Measurements from ENCODE around the gene EMX1.

EMX1 gene

DNA sequence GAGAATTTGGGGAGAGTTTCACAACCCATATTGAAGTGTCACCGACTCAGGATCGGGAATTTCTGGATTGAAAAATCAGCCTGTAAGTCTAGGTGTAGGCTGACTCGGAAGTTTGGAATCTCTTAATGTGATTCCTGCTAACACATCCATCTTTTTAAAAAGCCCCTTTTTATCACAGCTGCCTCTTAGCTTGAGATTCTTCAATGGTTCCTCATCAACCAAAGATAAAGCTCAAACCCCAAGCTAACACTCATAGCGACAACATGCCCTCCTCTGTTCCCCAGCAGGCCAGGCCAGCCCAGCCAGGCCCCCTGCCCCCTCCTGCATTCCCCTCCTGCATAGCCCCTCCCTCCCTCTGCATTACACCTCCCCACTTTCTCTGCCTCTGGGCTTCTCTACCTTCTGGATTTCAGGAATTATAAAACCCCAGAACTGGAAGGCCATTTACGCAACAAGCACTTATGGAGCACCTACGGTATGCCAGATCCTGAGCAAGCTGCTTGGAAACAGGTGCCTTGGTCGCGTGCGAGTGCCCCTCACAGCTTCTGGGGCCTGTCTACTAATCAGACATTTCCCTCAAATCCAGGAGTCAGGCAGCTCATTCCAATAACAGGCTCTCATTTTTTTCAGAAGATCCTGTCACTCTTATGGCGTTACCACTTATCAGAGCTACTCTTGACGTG is 63.4 kb downstream of the EMX1 start:
- no peak overlapping the region for H3K9ac ChIP-seq (ENCODE audit: low read depth in 1 of 2, low read length in 2 of 2)
- H3K27ac ChIP-seq (ENCODE audit: low read depth in 2 of 2, low read length in 2 of 2): no peak overlapping the region
- H3K9me3 ChIP-seq (ENCODE audit: control insufficient read depth in 2 of 2, low read length in 2 of 2): no peaks in the 10 kb centered on the region
- no peak overlapping the region for H3K4me3 ChIP-seq (ENCODE audit: low read length in 2 of 2)
- H3K36me3 ChIP-seq (ENCODE audit: control insufficient read depth in 2 of 2, insufficient read depth in 2 of 2, low read length in 2 of 2): no peaks in the 10 kb centered on the region
- H3K27me3 ChIP-seq (ENCODE audit: control insufficient read depth in 2 of 2, insufficient read depth in 2 of 2, low read length in 2 of 2): no peaks in the 10 kb centered on the region
- H3K4me1 ChIP-seq (ENCODE audit: control insufficient read depth in 2 of 2, insufficient read depth in 2 of 2, low read length in 2 of 2): peaks cover 7 to 18% of the 10 kb centered on the region in 2 donors

DNA sequence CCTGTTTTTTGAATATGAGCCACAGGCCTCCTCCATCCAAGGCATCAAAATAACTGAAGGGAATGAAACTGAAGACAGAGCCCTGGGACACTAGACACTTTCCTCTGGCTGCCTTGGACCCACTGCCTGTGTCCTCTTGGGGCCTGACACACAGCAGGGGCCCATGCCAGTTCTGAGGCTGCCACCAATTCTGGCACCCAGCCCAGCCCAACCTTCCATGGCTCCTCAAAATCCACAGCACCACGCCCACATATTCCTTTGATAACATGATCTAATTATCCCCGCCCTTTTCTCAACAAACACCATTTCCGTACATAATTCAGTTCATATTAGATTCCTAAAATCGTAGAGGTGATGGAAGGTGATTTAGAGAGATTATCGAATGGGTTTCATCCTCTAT is 64.2 kb downstream of the EMX1 start:
- Histone ChIP-seq H3K4me1 (ENCODE audit: control insufficient read depth in 2 of 2, insufficient read depth in 2 of 2, low read length in 2 of 2) (peaks cover 7 to 18% of the 10 kb centered on the region in 2 donors), H3K27me3 (ENCODE audit: control insufficient read depth in 2 of 2, insufficient read depth in 2 of 2, low read length in 2 of 2) (no peaks in the 10 kb centered on the region), H3K36me3 (ENCODE audit: control insufficient read depth in 2 of 2, insufficient read depth in 2 of 2, low read length in 2 of 2) (no peaks in the 10 kb centered on the region), H3K4me3 (ENCODE audit: low read length in 2 of 2) (no peak overlapping the region), H3K9me3 (ENCODE audit: control insufficient read depth in 2 of 2, low read length in 2 of 2) (no peaks in the 10 kb centered on the region), H3K9ac (ENCODE audit: low read depth in 1 of 2, low read length in 2 of 2) (no peak overlapping the region), H3K27ac (ENCODE audit: low read depth in 2 of 2, low read length in 2 of 2) (no peak overlapping the region)

DNA sequence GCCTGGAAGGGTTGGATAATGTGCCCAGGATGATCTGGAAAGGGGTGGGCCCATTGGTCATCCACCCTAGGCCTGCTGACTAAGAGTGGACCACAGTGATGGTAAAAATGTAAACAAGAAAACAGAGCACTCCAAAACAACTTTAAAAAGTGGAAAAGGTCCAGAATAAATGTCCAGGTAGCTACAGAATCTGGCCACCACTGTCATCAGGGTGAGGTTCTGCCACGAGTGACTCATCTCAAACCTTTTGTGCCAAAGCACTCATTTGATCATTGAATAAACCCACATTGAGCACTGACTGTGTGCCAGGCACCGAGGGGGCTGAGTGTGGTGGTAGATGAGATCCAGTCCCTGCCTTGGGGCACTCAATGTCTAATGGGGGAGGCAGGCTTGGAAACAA is 64.9 kb downstream of the EMX1 start:
- Histone ChIP-seq H3K36me3 (ENCODE audit: control insufficient read depth in 2 of 2, insufficient read depth in 2 of 2, low read length in 2 of 2) (no peaks in the 10 kb centered on the region), H3K9ac (ENCODE audit: low read depth in 1 of 2, low read length in 2 of 2) (no peak overlapping the region), H3K27ac (ENCODE audit: low read depth in 2 of 2, low read length in 2 of 2) (no peak overlapping the region)

DNA sequence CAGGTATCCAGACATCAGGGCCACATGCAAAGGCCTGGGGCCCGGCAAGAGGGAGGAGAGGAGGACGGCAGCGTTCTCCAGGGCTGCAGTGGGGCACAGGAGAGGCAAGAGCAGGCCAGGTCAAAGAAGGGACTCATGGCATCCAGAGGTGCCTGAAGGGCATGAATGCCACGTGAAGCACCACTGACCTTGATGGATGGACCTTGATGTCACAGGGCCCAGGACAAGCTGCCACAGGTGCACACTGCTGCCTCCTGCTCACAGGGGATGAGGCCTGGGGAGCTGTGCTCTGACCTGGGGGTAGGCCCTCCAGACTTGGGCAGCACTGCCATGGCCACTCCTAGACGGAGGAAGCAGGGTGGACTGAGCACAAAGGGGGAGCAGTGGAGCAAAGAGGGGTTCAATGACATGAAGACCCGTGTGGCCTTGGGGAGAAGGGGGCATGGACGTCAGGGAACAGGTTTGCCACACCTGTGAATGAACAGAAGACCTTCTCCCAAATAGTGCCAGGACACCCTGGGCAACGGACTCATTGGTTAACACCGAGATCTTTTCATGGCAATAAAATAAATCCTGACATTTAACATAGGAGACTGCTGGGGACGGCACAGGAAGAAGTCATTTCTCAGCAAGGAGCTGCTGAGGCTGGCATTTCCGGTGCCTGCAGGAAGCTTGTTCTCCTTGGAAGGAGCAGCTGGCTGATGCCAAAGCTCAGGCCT is 65.6 kb downstream of the EMX1 start:
- no peak overlapping the region for H3K9ac ChIP-seq (ENCODE audit: low read depth in 1 of 2, low read length in 2 of 2)
- no peaks in the 10 kb centered on the region for H3K27me3 ChIP-seq (ENCODE audit: control insufficient read depth in 2 of 2, insufficient read depth in 2 of 2, low read length in 2 of 2)
- no peak overlapping the region for H3K4me3 ChIP-seq (ENCODE audit: low read length in 2 of 2)
- H3K27ac ChIP-seq (ENCODE audit: low read depth in 2 of 2, low read length in 2 of 2): no peak overlapping the region
- H3K36me3 ChIP-seq (ENCODE audit: control insufficient read depth in 2 of 2, insufficient read depth in 2 of 2, low read length in 2 of 2): no peaks in the 10 kb centered on the region
- H3K9me3 ChIP-seq (ENCODE audit: control insufficient read depth in 2 of 2, low read length in 2 of 2): no peaks in the 10 kb centered on the region
- H3K4me1 ChIP-seq (ENCODE audit: control insufficient read depth in 2 of 2, insufficient read depth in 2 of 2, low read length in 2 of 2): peaks cover 7 to 18% of the 10 kb centered on the region in 2 donors

More for the DNA sequence above, 64.9 kb downstream of the EMX1 start:
- H3K27me3 ChIP-seq (ENCODE audit: control insufficient read depth in 2 of 2, insufficient read depth in 2 of 2, low read length in 2 of 2): no peaks in the 10 kb centered on the region
- H3K4me1 ChIP-seq (ENCODE audit: control insufficient read depth in 2 of 2, insufficient read depth in 2 of 2, low read length in 2 of 2): peaks cover 7 to 18% of the 10 kb centered on the region in 2 donors
- no peaks in the 10 kb centered on the region for H3K9me3 ChIP-seq (ENCODE audit: control insufficient read depth in 2 of 2, low read length in 2 of 2)
- H3K4me3 ChIP-seq (ENCODE audit: low read length in 2 of 2): no peak overlapping the region

DNA sequence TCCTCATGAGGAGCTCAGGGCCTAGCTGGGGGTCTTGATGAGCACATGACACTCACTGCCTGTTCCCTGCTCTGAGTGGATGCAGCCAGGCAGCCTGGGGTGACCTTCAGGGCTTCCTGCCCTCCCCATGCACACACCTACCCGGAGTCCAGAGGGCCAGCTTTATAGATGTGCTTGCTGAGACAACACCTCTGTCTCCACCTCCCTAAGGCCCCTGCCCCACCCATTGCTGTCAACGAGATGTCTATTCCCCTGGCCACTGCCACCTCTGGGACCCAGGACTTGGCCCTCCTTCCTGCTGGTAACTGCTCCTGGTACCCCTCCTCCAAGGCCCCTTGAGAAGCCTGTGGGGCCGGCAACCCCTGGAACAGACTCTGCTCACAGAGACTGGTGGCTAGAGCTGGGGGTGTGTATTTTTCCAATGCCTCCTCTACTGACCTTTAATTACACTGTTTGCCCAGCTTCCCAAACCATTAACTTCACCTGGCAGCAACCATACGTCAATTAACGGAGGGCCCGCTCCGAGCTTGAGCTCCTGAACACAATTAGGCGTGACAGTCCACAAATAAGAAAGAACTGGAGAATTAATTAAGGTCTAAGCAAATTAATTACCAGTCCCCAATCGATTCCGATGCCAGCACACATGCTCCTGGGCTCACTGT is 66.3 kb downstream of the EMX1 start:
- no peaks in the 10 kb centered on the region for H3K9me3 ChIP-seq (ENCODE audit: control insufficient read depth in 2 of 2, low read length in 2 of 2)
- peaks cover 0 to 3% of the 10 kb centered on the region in 2 donors for H3K36me3 ChIP-seq (ENCODE audit: control insufficient read depth in 2 of 2, insufficient read depth in 2 of 2, low read length in 2 of 2)
- H3K27ac ChIP-seq (ENCODE audit: low read depth in 2 of 2, low read length in 2 of 2): no peak overlapping the region
- no peaks in the 10 kb centered on the region for H3K27me3 ChIP-seq (ENCODE audit: control insufficient read depth in 2 of 2, insufficient read depth in 2 of 2, low read length in 2 of 2)
- no peak overlapping the region for H3K9ac ChIP-seq (ENCODE audit: low read depth in 1 of 2, low read length in 2 of 2)
- H3K4me3 ChIP-seq (ENCODE audit: low read length in 2 of 2): no peak overlapping the region
- peaks cover 7 to 18% of the 10 kb centered on the region in 2 donors for H3K4me1 ChIP-seq (ENCODE audit: control insufficient read depth in 2 of 2, insufficient read depth in 2 of 2, low read length in 2 of 2)

DNA sequence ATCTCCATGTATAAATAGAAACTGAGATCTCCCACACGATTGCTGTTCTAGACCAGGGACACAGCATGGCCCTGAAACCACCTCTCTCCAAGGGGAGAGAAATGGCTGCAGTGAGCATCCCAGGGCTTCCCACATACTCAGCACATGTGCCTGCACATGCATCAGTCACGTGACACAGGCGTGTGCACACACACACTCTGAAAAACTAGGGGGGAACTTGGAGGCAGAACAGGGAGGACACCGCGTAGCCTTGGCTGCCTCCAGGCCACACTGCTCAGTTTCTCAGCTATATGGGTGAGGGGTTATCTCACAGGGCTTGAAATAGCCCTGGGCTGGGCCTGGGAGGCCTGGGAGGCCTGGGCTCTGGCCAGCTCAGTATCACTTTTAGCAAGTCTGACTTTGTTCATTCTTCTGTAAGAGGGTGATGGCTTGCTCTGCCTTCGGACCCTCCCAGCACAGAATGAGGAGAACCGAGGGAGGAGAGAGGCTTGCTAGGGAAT is 66.9 kb downstream of the EMX1 start:
- Histone ChIP-seq H3K27me3 (ENCODE audit: control insufficient read depth in 2 of 2, insufficient read depth in 2 of 2, low read length in 2 of 2) (no peaks in the 10 kb centered on the region), H3K36me3 (ENCODE audit: control insufficient read depth in 2 of 2, insufficient read depth in 2 of 2, low read length in 2 of 2) (peaks cover 0 to 3% of the 10 kb centered on the region in 2 donors), H3K9ac (ENCODE audit: low read depth in 1 of 2, low read length in 2 of 2) (no peak overlapping the region), H3K4me1 (ENCODE audit: control insufficient read depth in 2 of 2, insufficient read depth in 2 of 2, low read length in 2 of 2) (peaks cover 7 to 18% of the 10 kb centered on the region in 2 donors), H3K9me3 (ENCODE audit: control insufficient read depth in 2 of 2, low read length in 2 of 2) (no peaks in the 10 kb centered on the region), H3K4me3 (ENCODE audit: low read length in 2 of 2) (no peak overlapping the region), H3K27ac (ENCODE audit: low read depth in 2 of 2, low read length in 2 of 2) (no peak overlapping the region)

Measured in mucosa of rectum (tissue), 2 donors.